ENCODE measurements around the gene EIF3K.

GRCh38 chr19:38587562-38587961, 31.4 kb upstream of the EIF3K start:
- TF ChIP-seq CTCF (IDR thresholded peaks at IDR 0.05), result no peak
- TF ChIP-seq POLR2A (IDR thresholded peaks at IDR 0.05), result no peak
